A549 treated with AZD2906 at 1 μM for 4 hours (cell line): Measurements from ENCODE around the gene HERC4. TPM values are rescaled to one million over a fixed set of nuclear protein-coding genes. Genes with fewer than 3 reads are reported as not detected.

ENCODE experiments used
- total RNA-seq: library from RNA; stranded (reverse); fragments of 200-300 nt; extraction: Qiagen RNA extraction; gene quantifications from 5 replicates; pipeline ENCODE4 v1.2.3, GENCODE V29; 2022

HERC4 gene, protein sequence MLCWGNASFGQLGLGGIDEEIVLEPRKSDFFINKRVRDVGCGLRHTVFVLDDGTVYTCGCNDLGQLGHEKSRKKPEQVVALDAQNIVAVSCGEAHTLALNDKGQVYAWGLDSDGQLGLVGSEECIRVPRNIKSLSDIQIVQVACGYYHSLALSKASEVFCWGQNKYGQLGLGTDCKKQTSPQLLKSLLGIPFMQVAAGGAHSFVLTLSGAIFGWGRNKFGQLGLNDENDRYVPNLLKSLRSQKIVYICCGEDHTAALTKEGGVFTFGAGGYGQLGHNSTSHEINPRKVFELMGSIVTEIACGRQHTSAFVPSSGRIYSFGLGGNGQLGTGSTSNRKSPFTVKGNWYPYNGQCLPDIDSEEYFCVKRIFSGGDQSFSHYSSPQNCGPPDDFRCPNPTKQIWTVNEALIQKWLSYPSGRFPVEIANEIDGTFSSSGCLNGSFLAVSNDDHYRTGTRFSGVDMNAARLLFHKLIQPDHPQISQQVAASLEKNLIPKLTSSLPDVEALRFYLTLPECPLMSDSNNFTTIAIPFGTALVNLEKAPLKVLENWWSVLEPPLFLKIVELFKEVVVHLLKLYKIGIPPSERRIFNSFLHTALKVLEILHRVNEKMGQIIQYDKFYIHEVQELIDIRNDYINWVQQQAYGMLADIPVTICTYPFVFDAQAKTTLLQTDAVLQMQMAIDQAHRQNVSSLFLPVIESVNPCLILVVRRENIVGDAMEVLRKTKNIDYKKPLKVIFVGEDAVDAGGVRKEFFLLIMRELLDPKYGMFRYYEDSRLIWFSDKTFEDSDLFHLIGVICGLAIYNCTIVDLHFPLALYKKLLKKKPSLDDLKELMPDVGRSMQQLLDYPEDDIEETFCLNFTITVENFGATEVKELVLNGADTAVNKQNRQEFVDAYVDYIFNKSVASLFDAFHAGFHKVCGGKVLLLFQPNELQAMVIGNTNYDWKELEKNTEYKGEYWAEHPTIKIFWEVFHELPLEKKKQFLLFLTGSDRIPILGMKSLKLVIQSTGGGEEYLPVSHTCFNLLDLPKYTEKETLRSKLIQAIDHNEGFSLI
- 21.5 to 32.0 TPM (median 24.5 TPM) in 5 replicates for total RNA-seq

DNA sequence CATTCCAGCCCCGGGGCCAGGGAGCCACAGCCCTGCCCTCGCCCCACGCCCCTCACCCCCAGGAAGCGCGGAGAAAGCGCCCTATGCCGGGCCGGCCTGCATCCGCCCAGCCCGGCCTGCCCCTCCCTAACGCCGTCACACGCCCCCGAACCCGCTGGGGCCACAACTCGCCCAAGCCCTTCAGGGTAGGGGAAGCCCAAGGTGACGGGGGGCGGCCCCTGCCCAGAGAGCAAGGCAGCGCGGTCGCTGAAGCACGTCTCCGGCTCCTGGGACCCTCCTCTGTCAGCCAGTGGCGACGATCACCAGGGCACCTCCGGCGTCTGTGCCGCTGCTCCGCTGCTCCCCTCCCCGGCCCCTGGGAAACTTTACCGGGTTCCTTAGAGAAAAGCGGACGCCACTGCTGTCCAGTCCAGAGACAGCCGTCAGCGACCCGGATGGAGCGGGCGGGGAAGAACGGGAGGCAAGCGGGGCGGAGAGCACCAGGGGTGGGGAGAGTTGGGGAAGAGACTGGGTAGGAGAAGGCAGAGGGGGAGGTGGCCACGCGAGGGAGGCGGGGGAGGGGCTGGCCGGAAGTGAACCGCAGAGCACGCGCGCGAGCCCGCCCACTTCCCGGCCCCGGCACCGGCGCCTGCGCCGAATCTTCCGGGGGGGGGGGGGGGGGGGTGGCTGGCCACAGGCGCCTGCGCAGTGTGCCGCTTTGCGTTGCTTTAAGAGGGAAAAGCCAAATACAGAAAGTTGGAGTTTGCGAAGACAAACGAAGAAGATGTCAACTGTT, at the start of gene HERC4:
Gene HERC4 (minus strand): TSS at position 509 of the 775 bp plus-strand sequence. CDS start 2,175 bp downstream, outside the sequence.

DNA sequence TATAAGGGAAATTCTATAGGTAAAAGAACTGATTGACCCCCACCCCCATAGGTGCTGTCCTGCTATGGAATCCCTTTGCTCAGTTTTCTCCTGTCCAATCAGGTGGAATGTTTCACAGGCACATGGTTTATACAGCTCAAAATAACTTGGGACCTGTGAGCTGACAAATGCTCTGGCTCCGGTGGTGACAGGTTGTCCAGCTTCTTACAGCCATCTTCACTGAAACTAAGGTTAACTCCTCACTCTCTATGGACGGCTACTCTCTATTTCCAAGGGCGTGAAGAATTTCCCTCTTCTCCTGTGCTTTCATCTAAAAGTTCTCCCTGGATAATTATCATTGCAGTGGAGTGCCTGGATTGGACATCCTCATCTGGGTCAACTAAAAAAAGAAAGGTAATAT, 34.2 kb upstream of the HERC4 start, which contains the start of gene MYPN:
Gene MYPN (plus strand): TSS at position 158 of the 400 bp plus-strand sequence. CDS start 11,951 bp downstream, outside the sequence.

GRCh38 chr10:67884313-67884841, 190.7 kb downstream of the HERC4 start, which contains the start of gene SIRT1:
TSS of gene SIRT1 (plus strand) at chr10:67884656. CDS start at chr10:67884722, 66 bp downstream.

Other genes with a start within 250 kb of the HERC4 start
- 41.3 to 56.6 TPM (median 50.0 TPM) in 5 replicates for gene DNAJC12, start 237.1 kb downstream of the HERC4 start, total RNA-seq
- 14.8 to 19.0 TPM (median 15.7 TPM) in 5 replicates for gene SIRT1, start 190.6 kb downstream of the HERC4 start, total RNA-seq
- 1.8 to 2.5 TPM (median 2.1 TPM) in 5 replicates for gene MYPN, start 34.2 kb upstream of the HERC4 start, total RNA-seq
- 0.08 to 0.36 TPM (median 0.21 TPM) in 5 replicates for gene ATOH7, start 156.8 kb upstream of the HERC4 start, total RNA-seq